ENCODE results near the gene ZIC5. TPM values are rescaled to one million over a fixed set of nuclear protein-coding genes. Genes with fewer than 3 reads are reported as not detected.

Gene ZIC5
- total and polyA plus RNA-seq, 2 of the 4 experiments (the other 2 are of a cell fraction), result not detected

GRCh38 chr13:99987154-99988019 lies 15.8 kb upstream of the ZIC5 start:
- H4K20me1 ChIP-seq (ENCODE audit: insufficient read depth, low read length), result peaks cover 22% of the 10 kb centered on the region
- H3K23ac ChIP-seq (ENCODE audit: low read depth, low read length), result no peak overlapping the region
- ATAC-seq (ENCODE audit: low read depth), result no peak
- H3K9me1 ChIP-seq (ENCODE audit: insufficient read depth, low read length), result 0 out of 2 replicates have a peak, but pooled peaks cover 3% of the 10 kb centered on the region
- no peak overlapping the region for H2BK120ac ChIP-seq (ENCODE audit: low read depth, low read length)
- no peak overlapping the region for H3K27ac ChIP-seq (ENCODE audit: insufficient read depth, low read length)
- H3K56ac ChIP-seq (ENCODE audit: extremely low read depth, insufficient read depth, low read length), result no peak overlapping the region
- POLR2A ChIA-PET (ENCODE audit: unreplicated experiment), result no interaction called here
- H3K18ac ChIP-seq (ENCODE audit: low read depth, low read length), result no peak overlapping the region
- H3K9me3 ChIP-seq (ENCODE audit: control insufficient read depth, insufficient read depth, low read length), result peaks cover 40% of the 10 kb centered on the region
- no peak overlapping the region for H2AK5ac ChIP-seq (ENCODE audit: low read depth, low read length)
- H3K4me3 ChIP-seq (ENCODE audit: insufficient read depth, low read depth, low read length), result no peak overlapping the region
- DNase-seq, result no peak
- H2BK15ac ChIP-seq (ENCODE audit: low read depth, low read length), result no peak overlapping the region
- no peak overlapping the region for H2BK5ac ChIP-seq (ENCODE audit: low read depth, low read length, poor library complexity, severe bottlenecking)
- H2AFZ ChIP-seq (replicated peaks; ENCODE audit: low read length, poor library complexity), result no peak overlapping the region
- no TSS peak for BruUV-seq (replicated peaks)
- no peaks in the 10 kb centered on the region for H3K79me1 ChIP-seq (ENCODE audit: low read depth in 1 of 2, low read length in 2 of 2)
- dilution Hi-C loops (cut with HindIII; ENCODE audit: low sequenced_read_pairs, unreplicated experiment), result no loop called here
- CTCF ChIA-PET, result interaction anchor here (0.8 kb wide), 1 partner anchor 9 kb away, joined by 3 read pairs; no protein-coding TSS in a partner anchor
- no peak overlapping the region for H3K9ac ChIP-seq (ENCODE audit: low read depth, low read length)
- no peak overlapping the region for H2AK9ac ChIP-seq (replicated peaks; ENCODE audit: low read depth, low read length, poor library complexity)
- H3K14ac ChIP-seq (replicated peaks; ENCODE audit: low read depth, low read length), result no peak overlapping the region
- TF ChIP-seq MAZ (IDR thresholded peaks at IDR 0.05; ENCODE audit: borderline replicate concordance, low read depth, low read length), result no peak
- no peaks in the 10 kb centered on the region for H3K4me1 ChIP-seq (ENCODE audit: control insufficient read depth, insufficient read depth, low read length)
- H3K4ac ChIP-seq (ENCODE audit: low read depth, low read length), result no peak overlapping the region
- no CpG with 5 or more reads among the region's 20 CpGs for WGBS, 2 experiments (ENCODE audit: extremely low coverage in 2 of 2, insufficient read length in 1 of 2)
- peaks cover 97% of the 10 kb centered on the region for H3K27me3 ChIP-seq (ENCODE audit: control insufficient read depth, insufficient read depth, low read length)
- no peak overlapping the region for H4K5ac ChIP-seq (ENCODE audit: low read depth, low read length)
- H3K4me2 ChIP-seq (ENCODE audit: low read depth, low read length), result no peak overlapping the region
- intact Hi-C loops (cut with micrococcal nuclease), result loop anchor here (5.0 kb wide), 1 partner anchor 250 kb away; no protein-coding TSS in a partner anchor
- H2BK20ac ChIP-seq (ENCODE audit: low read depth, low read length), result no peak overlapping the region
- H4K8ac ChIP-seq (ENCODE audit: low read depth in 2 of 2, low read length in 2 of 2), result no peak overlapping the region
- H4K91ac ChIP-seq (ENCODE audit: insufficient read depth, low read depth, low read length), result no peak overlapping the region
- no peaks in the 10 kb centered on the region for H3K36me3 ChIP-seq (ENCODE audit: control insufficient read depth, insufficient read depth, low read length)
- in situ Hi-C loops (cut with MboI; ENCODE audit: low sequenced_read_pairs), result loop anchor here (10.0 kb wide), 1 partner anchor 247 kb away; no protein-coding TSS in a partner anchor
